GM12872 (cell line): ENCODE measurements around the gene ZC3H10.

Experiments
- CTCF ChIP-seq: IDR thresholded peaks from 3 replicates; pipeline ENCODE4 v1.5.1; 2011; ENCODE audit warnings: low read depth, mild to moderate bottlenecking, low read length, moderate library complexity; ENCODE audit not compliant: insufficient read depth

ZC3H10 gene

GRCh38 chr12:56087220-56087619, 30.8 kb upstream of the ZC3H10 start:
- TF ChIP-seq CTCF, result no peak

GRCh38 chr12:56097738-56098137, 20.3 kb upstream of the ZC3H10 start:
- no peak for TF ChIP-seq CTCF

- TF ChIP-seq CTCF, result no peak
Measured at GRCh38 chr12:56098592-56098991, 19.5 kb upstream of the ZC3H10 start.

GRCh38 chr12:56099787-56100186, 18.3 kb upstream of the ZC3H10 start:
- TF ChIP-seq CTCF, result no peak

GRCh38 chr12:56101045-56101444, 17.0 kb upstream of the ZC3H10 start:
- TF ChIP-seq CTCF, result no peak

- TF ChIP-seq CTCF, result no peak
Measured at GRCh38 chr12:56102683-56103065, 15.4 kb upstream of the ZC3H10 start.

- no peak for TF ChIP-seq CTCF
Measured at GRCh38 chr12:56103066-56103711, 14.9 kb upstream of the ZC3H10 start.

GRCh38 chr12:56103823-56104108, 14.3 kb upstream of the ZC3H10 start:
- no peak for TF ChIP-seq CTCF
